LNCAP (cell line): ENCODE results near the gene GOT1.

Experiments
- TF ChIP-seq, protein P1 (sequence below): fragments of 450-650 bp; IDR thresholded peaks from 2 replicates; pipeline ENCODE4 v1.5.1; 2017; ENCODE audit warnings: mild to moderate bottlenecking

The GOT1 gene

GRCh38 chr10:99425204-99425603, 5.2 kb downstream of the GOT1 start:
- TF ChIP-seq, protein P1, sequence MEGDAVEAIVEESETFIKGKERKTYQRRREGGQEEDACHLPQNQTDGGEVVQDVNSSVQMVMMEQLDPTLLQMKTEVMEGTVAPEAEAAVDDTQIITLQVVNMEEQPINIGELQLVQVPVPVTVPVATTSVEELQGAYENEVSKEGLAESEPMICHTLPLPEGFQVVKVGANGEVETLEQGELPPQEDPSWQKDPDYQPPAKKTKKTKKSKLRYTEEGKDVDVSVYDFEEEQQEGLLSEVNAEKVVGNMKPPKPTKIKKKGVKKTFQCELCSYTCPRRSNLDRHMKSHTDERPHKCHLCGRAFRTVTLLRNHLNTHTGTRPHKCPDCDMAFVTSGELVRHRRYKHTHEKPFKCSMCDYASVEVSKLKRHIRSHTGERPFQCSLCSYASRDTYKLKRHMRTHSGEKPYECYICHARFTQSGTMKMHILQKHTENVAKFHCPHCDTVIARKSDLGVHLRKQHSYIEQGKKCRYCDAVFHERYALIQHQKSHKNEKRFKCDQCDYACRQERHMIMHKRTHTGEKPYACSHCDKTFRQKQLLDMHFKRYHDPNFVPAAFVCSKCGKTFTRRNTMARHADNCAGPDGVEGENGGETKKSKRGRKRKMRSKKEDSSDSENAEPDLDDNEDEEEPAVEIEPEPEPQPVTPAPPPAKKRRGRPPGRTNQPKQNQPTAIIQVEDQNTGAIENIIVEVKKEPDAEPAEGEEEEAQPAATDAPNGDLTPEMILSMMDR = no peak

DNA sequence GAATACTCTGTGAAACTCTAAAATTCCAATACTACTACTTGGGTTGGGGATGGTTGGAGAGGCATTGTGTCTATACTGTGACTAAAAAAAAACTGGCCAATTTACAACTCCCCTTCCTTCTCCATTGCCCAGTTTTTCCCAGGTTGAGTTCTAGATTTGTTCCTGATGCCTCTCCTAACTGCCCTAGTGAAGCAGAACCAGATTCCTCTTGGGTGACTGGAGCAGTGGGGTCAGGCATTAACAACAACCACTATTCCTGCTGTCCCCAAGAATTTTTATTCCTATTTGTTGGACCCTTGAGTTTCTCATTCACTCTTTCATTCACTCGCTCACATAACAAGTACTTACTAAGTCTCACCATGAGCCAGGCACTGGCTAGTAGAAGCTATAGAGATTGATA, 5.8 kb downstream of the GOT1 start:
- TF ChIP-seq, protein P1 = no peak

- TF ChIP-seq, protein P1 = no peak
These were observed 7.8 kb downstream of the GOT1 start for GRCh38 chr10:99422529-99423096.

GRCh38 chr10:99421233-99421739, 9.1 kb downstream of the GOT1 start:
- TF ChIP-seq, protein P1 = no peak

DNA sequence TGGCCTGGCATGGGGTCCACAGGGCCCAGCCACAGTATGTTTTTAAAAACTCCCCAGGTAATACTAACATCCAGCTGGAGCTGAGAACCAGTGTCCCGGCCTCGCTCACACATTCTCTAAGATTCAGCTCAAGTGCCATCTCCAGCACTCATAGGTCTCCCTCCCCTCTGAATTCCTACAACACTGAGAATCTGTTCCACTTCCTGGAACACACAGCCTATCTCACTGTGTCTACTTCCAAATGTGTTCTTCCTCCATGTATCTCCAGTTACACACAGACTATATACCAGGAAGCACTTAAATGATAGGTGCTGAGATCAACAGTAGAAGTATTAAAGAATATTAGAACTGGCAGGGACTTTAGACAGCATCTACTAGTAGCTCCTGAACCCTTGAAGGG, 10.7 kb downstream of the GOT1 start:
- TF ChIP-seq, protein P1 = no peak

- TF ChIP-seq, protein P1 = no peak
These were observed 11.4 kb downstream of the GOT1 start for GRCh38 chr10:99418910-99419624.

DNA sequence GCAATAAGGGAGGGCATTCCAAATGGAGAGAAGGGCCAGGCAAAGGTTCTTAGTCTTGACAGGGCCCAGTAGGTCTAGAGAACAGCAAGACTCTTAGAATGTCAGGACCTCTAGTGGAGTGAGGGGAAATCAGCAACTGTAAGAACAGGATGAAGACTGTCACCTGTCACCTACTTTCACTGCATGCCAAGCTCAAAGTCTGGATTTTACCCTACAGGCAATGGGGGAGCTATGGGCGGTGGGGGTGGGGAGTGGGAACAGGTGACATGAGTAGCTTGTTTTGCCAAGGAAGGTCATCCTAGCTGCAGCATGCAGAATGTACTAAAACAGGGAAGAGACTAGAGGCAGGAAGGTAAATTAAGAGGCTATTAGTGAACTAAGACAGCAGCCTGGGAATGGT, 18.3 kb downstream of the GOT1 start:
- TF ChIP-seq, protein P1 = no peak
